Calu3 (cell line): ENCODE data around the gene GAS7. TPM values are rescaled to one million over a fixed set of nuclear protein-coding genes. Genes with fewer than 3 reads are reported as not detected.

ENCODE experiments used
- BruUV-seq: library from RNA; stranded (reverse); fragments of 400-500 nt; replicated peaks from 2 replicates; lab custom pipeline; 2021; lab: Mats Ljungman, UMichigan
- CTCF ChIA-PET: fragments of 300-600 bp; sonication (Branson Sonifier 250); formaldehyde crosslinking; loops from one replicate; lab custom pipeline; 2022; ENCODE audit warnings: antibody characterized with exemption; lab: Charles Lee
- DNase-seq: peaks from one replicate; pipeline ENCODE4 v3.0.0; 2022
- H3K27ac Mint-ChIP-seq: one replicate; pipeline ENCODE4 v1.8.0; 2022; ENCODE audit warnings: mixed read lengths; ENCODE audit not compliant: unreplicated experiment
- H3K27me3 Mint-ChIP-seq: one replicate; pipeline ENCODE4 v1.8.0; 2022; ENCODE audit warnings: mixed read lengths; ENCODE audit not compliant: unreplicated experiment
- H3K36me3 Mint-ChIP-seq: one replicate; pipeline ENCODE4 v1.8.0; 2022; ENCODE audit warnings: mild to moderate bottlenecking, moderate library complexity, mixed read lengths; ENCODE audit not compliant: insufficient read depth, unreplicated experiment
- H3K4me1 Mint-ChIP-seq: one replicate; pipeline ENCODE4 v1.8.0; 2022; ENCODE audit warnings: mild to moderate bottlenecking, low read depth, mixed read lengths; ENCODE audit not compliant: unreplicated experiment
- H3K4me3 Mint-ChIP-seq: one replicate; pipeline ENCODE4 v1.8.0; 2022; ENCODE audit warnings: mild to moderate bottlenecking, low read depth, moderate library complexity, mixed read lengths; ENCODE audit not compliant: unreplicated experiment
- H3K9me3 Mint-ChIP-seq: one replicate; pipeline ENCODE4 v1.8.0; 2022; ENCODE audit warnings: low read depth, mixed read lengths; ENCODE audit not compliant: unreplicated experiment
- CTCF ChIP-seq: fragments of 200-600 bp; IDR thresholded peaks from one replicate; pipeline ENCODE4 v1.8.0; 2022; ENCODE audit warnings: antibody characterized with exemption; ENCODE audit not compliant: unreplicated experiment
- intact Hi-C: fragments of 100-400 bp; cut with micrococcal nuclease; formaldehyde crosslinking; loops from one replicate; pipeline ENCODE4 v1.10.0; 2022; ENCODE audit not compliant: unreplicated experiment
- total RNA-seq: library from RNA; stranded (reverse); gene quantifications from 2 replicates; pipeline ENCODE4 v1.2.3, GENCODE V29; 2022

GAS7 gene
- total RNA-seq, 1 experiment from 2014 or later, result 0.42 TPM

GRCh38 chr17:10171581-10171981, 26.8 kb downstream of the GAS7 start:
- no peak overlapping the region for H3K4me3 Mint-ChIP-seq

GRCh38 chr17:10171122-10171571, 27.3 kb downstream of the GAS7 start:
- Mint-ChIP-seq H3K4me3 (no peak overlapping the region), H3K36me3 (no peaks in the 10 kb centered on the region), H3K9me3 (peaks cover 2% of the 10 kb centered on the region), H3K27ac (no peak overlapping the region), H3K27me3 (peaks cover 15% of the 10 kb centered on the region), H3K4me1 (no peaks in the 10 kb centered on the region)
- CTCF ChIA-PET, result no interaction called here
- no peak for DNase-seq
- BruUV-seq, result no TSS peak
- intact Hi-C loops, result no loop called here
- TF ChIP-seq CTCF, result no peak

More at GRCh38 chr17:10171581-10171981, 26.8 kb downstream of the GAS7 start:
- BruUV-seq, result no TSS peak
- Mint-ChIP-seq H3K36me3 (no peaks in the 10 kb centered on the region), H3K27ac (no peak overlapping the region), H3K9me3 (peaks cover 2% of the 10 kb centered on the region), H3K27me3 (peaks cover 15% of the 10 kb centered on the region), H3K4me1 (no peaks in the 10 kb centered on the region)
- intact Hi-C loops, result no loop called here
- TF ChIP-seq CTCF, result no peak
- DNase-seq, result no peak
- CTCF ChIA-PET, result no interaction called here

GRCh38 chr17:10170233-10170632, 28.2 kb downstream of the GAS7 start:
- Mint-ChIP-seq H3K27me3 (peaks cover 15% of the 10 kb centered on the region), H3K9me3 (peaks cover 2% of the 10 kb centered on the region), H3K36me3 (no peaks in the 10 kb centered on the region), H3K4me3 (no peak overlapping the region), H3K27ac (no peak overlapping the region), H3K4me1 (no peaks in the 10 kb centered on the region)
- CTCF ChIA-PET, result interaction anchor here (0.5 kb wide), 1 partner anchor 67 kb away, joined by 4 read pairs; no protein-coding TSS in a partner anchor
- no TSS peak for BruUV-seq
- intact Hi-C loops, result no loop called here
- TF ChIP-seq CTCF, result no peak
- no peak for DNase-seq

- CTCF ChIA-PET, result no interaction called here
- H3K4me3 Mint-ChIP-seq, result no peak overlapping the region
- intact Hi-C loops, result no loop called here
- H3K27ac Mint-ChIP-seq, result no peak overlapping the region
- peaks cover 15% of the 10 kb centered on the region for H3K27me3 Mint-ChIP-seq
- no TSS peak for BruUV-seq
- DNase-seq, result no peak
- no peaks in the 10 kb centered on the region for H3K4me1 Mint-ChIP-seq
- H3K36me3 Mint-ChIP-seq, result no peaks in the 10 kb centered on the region
- no peak for TF ChIP-seq CTCF
- H3K9me3 Mint-ChIP-seq, result peaks cover 2% of the 10 kb centered on the region
These were observed 29.1 kb downstream of the GAS7 start for GRCh38 chr17:10169290-10169689.
